Mesendoderm (in vitro differentiated cells): ENCODE measurements around the gene HOXB1. TPM values are rescaled to one million over a fixed set of nuclear protein-coding genes. Genes with fewer than 3 reads are reported as not detected.

Experiments
- small RNA-seq: library from polyadenylated mRNA; stranded (forward); fragments of <200 nt; extraction: miRNeasy Mini kit (QIAGEN cat#:217004); gene quantifications from one replicate; pipeline ENCODE3, GENCODE V24; 2013; ENCODE audit not compliant: insufficient read depth

HOXB1 gene

Small RNA genes lying within 50 kb of the gene (small RNA-seq; reads per million reads assigned to genes)
- not detected for gene RF00019
